ENCODE measurements around the gene BCAS1. TPM values are rescaled to one million over a fixed set of nuclear protein-coding genes. Genes with fewer than 3 reads are reported as not detected.

BCAS1 gene
- total RNA-seq, 1 experiment from 2014 or later: 4.0 TPM

- no TSS peak for BruUV-seq (replicated peaks)
- Histone ChIP-seq H3K36me3 (ENCODE audit: low read depth) (no peaks in the 10 kb centered on the region), H3K9me2 (ENCODE audit: insufficient read depth) (no peaks in the 10 kb centered on the region), H4K20me1 (ENCODE audit: insufficient read depth) (no peaks in the 10 kb centered on the region), H3K9me3 (ENCODE audit: insufficient read depth, low read depth) (no peaks in the 10 kb centered on the region), H3K4me3 (no peak overlapping the region), H2AFZ (no peak overlapping the region), H3K27me3 (ENCODE audit: insufficient read depth, low read depth) (no peaks in the 10 kb centered on the region), H3K79me2 (ENCODE audit: low read depth) (no peaks in the 10 kb centered on the region), H3K4me2 (no peak overlapping the region), H3F3A (ENCODE audit: insufficient read depth, low read depth) (peaks cover 7% of the 10 kb centered on the region; the same call in 1 of the 2 replicates), H3K27ac (no peak overlapping the region), H3K4me1 (replicated peaks; ENCODE audit: insufficient read depth) (peaks cover 34% of the 10 kb centered on the region)
- POLR2A ChIA-PET (ENCODE audit: unreplicated experiment): no interaction called here
- CTCF ChIA-PET: interaction anchor here (0.6 kb wide), 1 partner anchor 70 kb away, joined by 3 read pairs; no protein-coding TSS in a partner anchor
- TF ChIP-seq EZH2 (IDR thresholded peaks at IDR 0.05; ENCODE audit: low read depth): no peak
- intact Hi-C loops (cut with micrococcal nuclease; ENCODE audit: unreplicated experiment): loop anchor here (5.0 to 10.0 kb wide), 3 partner anchors 320 to 1823 kb away; no protein-coding TSS in a partner anchor
- no peak for DNase-seq
Observed at GRCh38 chr20:54064939-54065338, 5.5 kb downstream of the BCAS1 start.

- POLR2A ChIA-PET (ENCODE audit: unreplicated experiment): no interaction called here
- BruUV-seq (replicated peaks): no TSS peak
Observed at GRCh38 chr20:54063992-54064676, 6.3 kb downstream of the BCAS1 start.

GRCh38 chr20:54063580-54063979, 6.8 kb downstream of the BCAS1 start:
- H3K4me2 ChIP-seq: no peak overlapping the region
- POLR2A ChIA-PET (ENCODE audit: unreplicated experiment): no interaction called here
- TF ChIP-seq EZH2 (IDR thresholded peaks at IDR 0.05; ENCODE audit: low read depth) (no peak), CTCF (conservative IDR thresholded peaks at IDR 0.05) (no peak)
- no peaks in the 10 kb centered on the region for H3K79me2 ChIP-seq (ENCODE audit: low read depth)
- intact Hi-C loops (cut with micrococcal nuclease; ENCODE audit: unreplicated experiment): loop anchor here (5.0 to 10.0 kb wide), 3 partner anchors 319 to 1821 kb away; no protein-coding TSS in a partner anchor
- H3K4me1 ChIP-seq (replicated peaks; ENCODE audit: insufficient read depth): peaks cover 20% of the 10 kb centered on the region
- H4K20me1 ChIP-seq (ENCODE audit: insufficient read depth): no peaks in the 10 kb centered on the region
- H3K36me3 ChIP-seq (ENCODE audit: low read depth): no peaks in the 10 kb centered on the region
- BruUV-seq (replicated peaks): no TSS peak
- H3K27ac ChIP-seq: no peak overlapping the region
- H3K9me2 ChIP-seq (ENCODE audit: insufficient read depth): no peaks in the 10 kb centered on the region
- H3K4me3 ChIP-seq: no peak overlapping the region
- CTCF ChIA-PET: no interaction called here
- H3K9me3 ChIP-seq (ENCODE audit: insufficient read depth, low read depth): no peaks in the 10 kb centered on the region
- H3F3A ChIP-seq (ENCODE audit: insufficient read depth, low read depth): 0 out of 2 replicates have a peak, but pooled peaks cover 4% of the 10 kb centered on the region
- no peak overlapping the region for H2AFZ ChIP-seq
- H3K27me3 ChIP-seq (ENCODE audit: insufficient read depth, low read depth): no peaks in the 10 kb centered on the region
- no peak for DNase-seq

More at GRCh38 chr20:54063992-54064676, 6.3 kb downstream of the BCAS1 start:
- no peaks in the 10 kb centered on the region for H3K9me2 ChIP-seq (ENCODE audit: insufficient read depth)
- no peaks in the 10 kb centered on the region for H3K9me3 ChIP-seq (ENCODE audit: insufficient read depth, low read depth)
- no peaks in the 10 kb centered on the region for H3K79me2 ChIP-seq (ENCODE audit: low read depth)
- DNase-seq: no peak
- H3K4me1 ChIP-seq (replicated peaks; ENCODE audit: insufficient read depth): peaks cover 25% of the 10 kb centered on the region
- no peaks in the 10 kb centered on the region for H3K36me3 ChIP-seq (ENCODE audit: low read depth)
- H3K27ac ChIP-seq: no peak overlapping the region
- H2AFZ ChIP-seq: no peak overlapping the region
- no peaks in the 10 kb centered on the region for H3K27me3 ChIP-seq (ENCODE audit: insufficient read depth, low read depth)
- TF ChIP-seq EZH2 (IDR thresholded peaks at IDR 0.05; ENCODE audit: low read depth): no peak
- no peak for TF ChIP-seq CTCF (conservative IDR thresholded peaks at IDR 0.05)
- no peak overlapping the region for H3K4me2 ChIP-seq
- H3F3A ChIP-seq (ENCODE audit: insufficient read depth, low read depth): 0 out of 2 replicates have a peak, but pooled peaks cover 4% of the 10 kb centered on the region
- H3K4me3 ChIP-seq: no peak overlapping the region
- CTCF ChIA-PET: no interaction called here
- H4K20me1 ChIP-seq (ENCODE audit: insufficient read depth): no peaks in the 10 kb centered on the region
- intact Hi-C loops (cut with micrococcal nuclease; ENCODE audit: unreplicated experiment): loop anchor here (5.0 to 10.0 kb wide), 3 partner anchors 319 to 1822 kb away; no protein-coding TSS in a partner anchor
